K562 (cell line): ENCODE data around the gene IL17RC. TPM values are rescaled to one million over a fixed set of nuclear protein-coding genes. Genes with fewer than 3 reads are reported as not detected.

Source experiments
- ATAC-seq: fragments of 200-7000 bp; cut with Tn5 transposase; 3 replicates; pipeline ENCODE4 v1.9.1; 2020; ENCODE audit warnings: moderate library complexity
- BruUV-seq: library from RNA; stranded (reverse); fragments of 400-500 nt; replicated peaks from 2 replicates; lab custom pipeline; 2021; lab: Mats Ljungman, UMichigan
- CTCF ChIA-PET: fragments of 300-600 bp; formaldehyde crosslinking; extraction: SDS; loops from one replicate; lab custom pipeline; 2021; ENCODE audit warnings: low intra/inter-chr PET ratio; lab: Yijun Ruan, JAX
- POLR2A ChIA-PET: fragments of 300-600, 350-650 bp; sonication (Branson Sonifier 250); formaldehyde crosslinking; extraction: SDS; loops from one replicate; lab custom pipeline; 2021; ENCODE audit warnings: antibody characterized with exemption, inconsistent platforms; lab: Yijun Ruan, JAX
- DNase-seq, 4 experiments: peaks; one replicate each; pipeline versions ENCODE4 v3.0.0 to v3.0.0-alpha.2; 2011 to 2018; ENCODE audit warnings: low spot score in 3 of 4, mixed read lengths in 3 of 4; ENCODE audit errors: extremely low read depth in 1 of 4
- FAIRE-seq: peaks from 2 replicates; lab custom pipeline; 2011; peaks lifted over from hg19 to GRCh38; lab: Jason Lieb, UNC
- H2AFZ ChIP-seq: 2 replicates; pipeline ENCODE4 v1.6.0; 2011; ENCODE audit warnings: low read depth, low read length, control low read depth, inconsistent platforms
- H3K27ac ChIP-seq: fragments of 200-600 bp; 3 replicates; pipeline ENCODE4 v1.8.0; 2011; ENCODE audit warnings: low read depth, mild to moderate bottlenecking, control low read depth, inconsistent platforms, low read length, moderate library complexity, mixed read lengths; ENCODE audit errors: extremely low read depth
- H3K27me3 ChIP-seq, 2 experiments: fragments of 300-600 bp in 1 of 2; 2 replicates in 1 of 2; 3 replicates in 1 of 2; pipeline versions ENCODE4 v1.6.0 to v1.8.0; 2011; ENCODE audit warnings: inconsistent platforms in 2 of 2, low read length in 2 of 2, mild to moderate bottlenecking in 1 of 2, mixed read lengths in 1 of 2, moderate library complexity in 1 of 2; ENCODE audit not compliant: control insufficient read depth in 2 of 2, insufficient read depth in 2 of 2
- H3K36me3 ChIP-seq: fragments of 300-600 bp; 3 replicates; pipeline ENCODE4 v1.8.0; 2011; ENCODE audit warnings: mild to moderate bottlenecking, low read length, inconsistent platforms; ENCODE audit not compliant: control insufficient read depth, insufficient read depth
- H3K4me1 ChIP-seq, 2 experiments: fragments of 200-600 bp in 1 of 2; replicated peaks in 1 of 2; 2 replicates in 1 of 2; 3 replicates in 1 of 2; pipeline versions ENCODE4 v1.5.1 to v1.8.0; 2011; ENCODE audit warnings: inconsistent platforms in 2 of 2, low read length in 2 of 2, mild to moderate bottlenecking in 1 of 2, mixed read lengths in 1 of 2, moderate library complexity in 1 of 2; ENCODE audit not compliant: control insufficient read depth in 2 of 2, insufficient read depth in 2 of 2
- H3K4me2 ChIP-seq: 2 replicates; pipeline ENCODE4 v1.6.1; 2011; ENCODE audit warnings: low read length, control low read depth, inconsistent platforms, mixed read lengths; ENCODE audit not compliant: insufficient read depth
- H3K4me3 ChIP-seq: fragments of 200-600 bp; sonication (generic), shearing (Covaris generic); 2 replicates; pipeline ENCODE4 v1.5.1; 2016; ENCODE audit warnings: control low read depth, inconsistent platforms
- H3K79me2 ChIP-seq: fragments of 200-600 bp; 3 replicates; pipeline ENCODE4 v1.8.0; 2011; ENCODE audit warnings: low read length, inconsistent platforms; ENCODE audit not compliant: control insufficient read depth, insufficient read depth
- H3K9ac ChIP-seq, 2 experiments: 2 replicates each; pipeline versions ENCODE4 v1.6.0 to v1.6.1; 2011; ENCODE audit warnings: low read depth in 2 of 2, low read length in 2 of 2, control low read depth in 1 of 2, inconsistent platforms in 1 of 2, mild to moderate bottlenecking in 1 of 2, mixed read lengths in 1 of 2; ENCODE audit not compliant: insufficient read depth in 1 of 2
- H3K9me1 ChIP-seq: one replicate; pipeline ENCODE4 v1.6.0; 2011; ENCODE audit warnings: inconsistent platforms, mild to moderate bottlenecking, low read length, moderate library complexity; ENCODE audit not compliant: control insufficient read depth, insufficient read depth
- H3K9me3 ChIP-seq: replicated peaks from 2 replicates; pipeline ENCODE4 v1.5.1; 2011; ENCODE audit warnings: low read depth, low read length, inconsistent platforms; ENCODE audit not compliant: control insufficient read depth, insufficient read depth
- H4K20me1 ChIP-seq: replicated peaks from 2 replicates; pipeline ENCODE4 v1.6.1; 2011; ENCODE audit warnings: low read length, inconsistent platforms, mixed read lengths; ENCODE audit not compliant: control insufficient read depth, insufficient read depth
- ARHGAP35 ChIP-seq: fragments of 450-650 bp; IDR thresholded peaks from 2 replicates; pipeline ENCODE4 v1.6.1; 2018; ENCODE audit not compliant: partially characterized antibody
- CREB3L1 ChIP-seq: fragments of 450-650 bp; IDR thresholded peaks from 2 replicates; pipeline ENCODE4 v1.6.1; 2014; ENCODE audit warnings: low read depth, mild to moderate bottlenecking, moderate library complexity, borderline replicate concordance
- MTA3 ChIP-seq: fragments of 450-650 bp; formaldehyde crosslinking; IDR thresholded peaks from 2 replicates; pipeline ENCODE4 v1.6.1; 2017; ENCODE audit warnings: mild to moderate bottlenecking, borderline replicate concordance
- NKRF ChIP-seq: fragments of 450-650 bp; IDR thresholded peaks from 2 replicates; pipeline ENCODE4 v1.6.1; 2016; ENCODE audit warnings: borderline replicate concordance
- SPI1 ChIP-seq: IDR thresholded peaks from 2 replicates; pipeline ENCODE4 v1.6.1; 2011; ENCODE audit warnings: low read depth, low read length, control low read depth, borderline replicate concordance
- THRB ChIP-seq: fragments of 450-650 bp; formaldehyde crosslinking; conservative IDR thresholded peaks from 2 replicates; pipeline ENCODE4 v1.4.0; 2022; ENCODE audit warnings: mild to moderate bottlenecking, missing genetic modification characterization
- ZBED1 ChIP-seq: IDR thresholded peaks from 2 replicates; pipeline ENCODE4 v1.6.1; 2014
- ZNF445 ChIP-seq: fragments of 250-450 bp; sonication (Bioruptor Pico); IDR thresholded peaks from 2 replicates; pipeline ENCODE4 v1.4.0; 2020; ENCODE audit warnings: low read depth, mild to moderate bottlenecking, moderate library complexity
- WGBS: fragments of 100-300 bp; shearing (Covaris generic); methylation state at CpG from one replicate; pipeline ENCODE4 v1.1.6; 2016; ENCODE audit warnings: low coverage, mixed read lengths; ENCODE audit not compliant: insufficient coverage; ENCODE audit errors: missing lambda C conversion rate; 5-methylcytosine and 5-hydroxymethylcytosine counted together
- in situ Hi-C: fragments of 300-500 bp; cut with MboI; formaldehyde crosslinking; loops from 4 replicates; pipeline ENCODE4 v1.15.0; 2018; ENCODE audit warnings: inconsistent platforms, mixed read lengths
- intact Hi-C: fragments of 100-400 bp; cut with micrococcal nuclease; formaldehyde crosslinking; loops from 2 replicates; pipeline ENCODE4 v1.14.2; 2022
- polyA plus RNA-seq, 8 experiments: library from polyadenylated mRNA; depleted of rRNA in 4 of 8; stranded (reverse) in 5 of 8; unstranded in 3 of 8; fragments of >200 nt; fragmentation: Nextera tagmentation in 2 of 8; fragmentation: Illumina TruSeq in 1 of 8; extraction: Ambion mirVana in 2 of 8; extraction: Trizol in 1 of 8; gene quantifications; 2 replicates each; pipeline versions ENCODE4 v1.2.1 to v1.2.3, GENCODE V29; 2011 to 2014; ENCODE audit warnings: inconsistent platforms in 1 of 8, missing spikeins in 1 of 8
- total RNA-seq, 7 experiments: library from RNA; depleted of rRNA in 6 of 7; stranded (reverse); fragments of >200 nt in 6 of 7; fragmentation: Illumina TruSeq in 2 of 7; extraction: Trizol in 2 of 7; gene quantifications; 2 replicates each; pipeline versions ENCODE4 v1.2.1 to v1.2.3, GENCODE V29; 2011 to 2021; ENCODE audit warnings: low replicate concordance in 1 of 7

Gene IL17RC
- total and polyA plus RNA-seq, 9 of the 15 experiments (the other 6 are each of a cell fraction or from before 2014, with no cell fraction given) = 0.15 to 11.4 (median 7.1) TPM; not detected in 1

- no peak overlapping the region for H2AFZ ChIP-seq
- H3K9me1 ChIP-seq = no peaks in the 10 kb centered on the region
- CTCF ChIA-PET = no interaction called here
- H3K27me3 ChIP-seq = no peaks in the 10 kb centered on the region
- FAIRE-seq = no peak
- WGBS = 31% methylated on average over 4 of the region's 4 CpGs
- H3K36me3 ChIP-seq = peaks cover 29% of the 10 kb centered on the region
- peak overlapping the region; percentile 76 to 99; a peak in 3 of 4 replicates for H3K9ac ChIP-seq
- H4K20me1 ChIP-seq = no peaks in the 10 kb centered on the region
- POLR2A ChIA-PET = interaction anchor here (0.7 to 3.4 kb wide), 10 partner anchors 9 to 807 kb away, joined by 3 to 15 read pairs (median 4); no protein-coding TSS in a partner anchor
- H3K4me1 ChIP-seq = peaks cover 11 to 39% of the 10 kb centered on the region in 2 experiments; a peak in 4 of 5 replicates
- peak overlapping the region; percentile 57 for H3K4me3 ChIP-seq
- H3K4me2 ChIP-seq = peak overlapping the region; percentile 81
- no peak overlapping the region for H3K27ac ChIP-seq
- H3K79me2 ChIP-seq = peaks cover 20% of the 10 kb centered on the region
- in situ Hi-C loops (no loop called here), intact Hi-C loops (loop anchor here (5.0 to 10.0 kb wide), 5 partner anchors 73 to 290 kb away; partner anchors contain the start of gene VHL)
- TF ChIP-seq ARHGAP35 (peak; percentile 13), ZNF445 (CRISPR knock-in tag) (no peak), NKRF (0 out of 2 replicates have a peak, but pooled peaks have one; percentile 9), CREB3L1 (no peak), MTA3 (no peak), THRB (CRISPR knock-in tag) (0 out of 2 replicates have a peak, but pooled peaks have one; percentile 9), ZBED1 (no peak), SPI1 (0 out of 2 replicates have a peak, but pooled peaks have one; percentile 4)
- H3K9me3 ChIP-seq = no peaks in the 10 kb centered on the region
- DNase-seq = no peak
- no TSS peak for BruUV-seq
- no peak for ATAC-seq
Measured at GRCh38 chr3:9934993-9935392, 18.1 kb downstream of the IL17RC start.
